ENCODE data around the gene DSCAML1.

- TF ChIP-seq CHCHD3 (CRISPR knock-in tag; IDR thresholded peaks at IDR 0.05) (no peak), MAFF (IDR thresholded peaks at IDR 0.05; ENCODE audit: low read length) (no peak), NFIX (CRISPR knock-in tag; IDR thresholded peaks at IDR 0.05; ENCODE audit: low read depth) (no peak)
Observed at GRCh38 chr11:117387992-117388755, 408.8 kb downstream of the DSCAML1 start.

Data from K562 (cell line).